HG02973 (cell line): Measurements from ENCODE around the gene CTSL.

Experiments used
- ATAC-seq: cut with Tn5 transposase; IDR thresholded peaks from one replicate; pipeline ENCODE4 v1.9.1; 2021; ENCODE audit warnings: moderate library complexity; ENCODE audit not compliant: unreplicated experiment

Gene CTSL

GRCh38 chr9:87699835-87700234, 26.1 kb upstream of the CTSL start:
- no peak for ATAC-seq

- no peak for ATAC-seq
These were observed 24.4 kb upstream of the CTSL start for GRCh38 chr9:87701491-87701890.

GRCh38 chr9:87701931-87702421, 23.9 kb upstream of the CTSL start:
- no peak for ATAC-seq

GRCh38 chr9:87702921-87703320, 23.0 kb upstream of the CTSL start:
- ATAC-seq = no peak

- no peak for ATAC-seq
These were observed 22.2 kb upstream of the CTSL start for GRCh38 chr9:87703636-87704276.

GRCh38 chr9:87704342-87704741, 21.6 kb upstream of the CTSL start:
- no peak for ATAC-seq

- no peak for ATAC-seq
These were observed 19.7 kb upstream of the CTSL start for GRCh38 chr9:87706066-87706739.

- no peak for ATAC-seq
These were observed 18.0 kb upstream of the CTSL start for GRCh38 chr9:87707805-87708506.

- ATAC-seq = no peak
These were observed 17.4 kb upstream of the CTSL start for GRCh38 chr9:87708546-87708945.

GRCh38 chr9:87708986-87709728, 16.8 kb upstream of the CTSL start:
- no peak for ATAC-seq

- ATAC-seq = no peak
These were observed 15.5 kb upstream of the CTSL start for GRCh38 chr9:87710443-87710842.

- no peak for ATAC-seq
These were observed 13.8 kb upstream of the CTSL start for GRCh38 chr9:87711857-87712800.

GRCh38 chr9:87712801-87713277, 13.1 kb upstream of the CTSL start:
- no peak for ATAC-seq

- no peak for ATAC-seq
These were observed 12.5 kb upstream of the CTSL start for GRCh38 chr9:87713278-87713987.

- no peak for ATAC-seq
These were observed 12.0 kb upstream of the CTSL start for GRCh38 chr9:87713988-87714330.

- ATAC-seq = no peak
These were observed 11.1 kb upstream of the CTSL start for GRCh38 chr9:87714819-87715218.

GRCh38 chr9:87716141-87716540, 9.8 kb upstream of the CTSL start:
- ATAC-seq = no peak

GRCh38 chr9:87717456-87717855, 8.5 kb upstream of the CTSL start:
- ATAC-seq = no peak

GRCh38 chr9:87718231-87718630, 7.7 kb upstream of the CTSL start:
- ATAC-seq = no peak
